Calu3 (cell line): ENCODE results near the gene PTGER2. TPM values are rescaled to one million over a fixed set of nuclear protein-coding genes. Genes with fewer than 3 reads are reported as not detected.

Experiments used
- BruUV-seq: library from RNA; stranded (reverse); fragments of 400-500 nt; replicated peaks from 2 replicates; lab custom pipeline; 2021; lab: Mats Ljungman, UMichigan
- CTCF ChIA-PET: fragments of 300-600 bp; sonication (Branson Sonifier 250); formaldehyde crosslinking; loops from one replicate; lab custom pipeline; 2022; ENCODE audit warnings: antibody characterized with exemption; lab: Charles Lee
- DNase-seq: peaks from one replicate; pipeline ENCODE4 v3.0.0; 2022
- H3K27ac Mint-ChIP-seq: one replicate; pipeline ENCODE4 v1.8.0; 2022; ENCODE audit warnings: mixed read lengths; ENCODE audit not compliant: unreplicated experiment
- H3K27me3 Mint-ChIP-seq: one replicate; pipeline ENCODE4 v1.8.0; 2022; ENCODE audit warnings: mixed read lengths; ENCODE audit not compliant: unreplicated experiment
- H3K36me3 Mint-ChIP-seq: one replicate; pipeline ENCODE4 v1.8.0; 2022; ENCODE audit warnings: mild to moderate bottlenecking, moderate library complexity, mixed read lengths; ENCODE audit not compliant: insufficient read depth, unreplicated experiment
- H3K4me1 Mint-ChIP-seq: one replicate; pipeline ENCODE4 v1.8.0; 2022; ENCODE audit warnings: mild to moderate bottlenecking, low read depth, mixed read lengths; ENCODE audit not compliant: unreplicated experiment
- H3K4me3 Mint-ChIP-seq: one replicate; pipeline ENCODE4 v1.8.0; 2022; ENCODE audit warnings: mild to moderate bottlenecking, low read depth, moderate library complexity, mixed read lengths; ENCODE audit not compliant: unreplicated experiment
- H3K9me3 Mint-ChIP-seq: one replicate; pipeline ENCODE4 v1.8.0; 2022; ENCODE audit warnings: low read depth, mixed read lengths; ENCODE audit not compliant: unreplicated experiment
- CTCF ChIP-seq: fragments of 200-600 bp; IDR thresholded peaks from one replicate; pipeline ENCODE4 v1.8.0; 2022; ENCODE audit warnings: antibody characterized with exemption; ENCODE audit not compliant: unreplicated experiment
- intact Hi-C: fragments of 100-400 bp; cut with micrococcal nuclease; formaldehyde crosslinking; loops from one replicate; pipeline ENCODE4 v1.10.0; 2022; ENCODE audit not compliant: unreplicated experiment
- total RNA-seq: library from RNA; stranded (reverse); gene quantifications from 2 replicates; pipeline ENCODE4 v1.2.3, GENCODE V29; 2022

PTGER2 gene
- total RNA-seq, 1 experiment from 2014 or later, result not detected

- H3K36me3 Mint-ChIP-seq, result no peaks in the 10 kb centered on the region
- CTCF ChIA-PET, result interaction anchor here (0.5 to 0.6 kb wide), 2 partner anchors 22 to 326 kb away, joined by 3 to 6 read pairs; no protein-coding TSS in a partner anchor
- intact Hi-C loops, result no loop called here
- no peaks in the 10 kb centered on the region for H3K27me3 Mint-ChIP-seq
- H3K4me1 Mint-ChIP-seq, result peaks cover 30% of the 10 kb centered on the region
- TF ChIP-seq CTCF, result no peak
- H3K4me3 Mint-ChIP-seq, result no peak overlapping the region
- no peak for DNase-seq
- no peak overlapping the region for H3K27ac Mint-ChIP-seq
- BruUV-seq, result no TSS peak
- no peaks in the 10 kb centered on the region for H3K9me3 Mint-ChIP-seq
These were observed 37.3 kb downstream of the PTGER2 start for GRCh38 chr14:52351233-52352060.

- no peak for TF ChIP-seq CTCF
- intact Hi-C loops, result no loop called here
- no peaks in the 10 kb centered on the region for H3K9me3 Mint-ChIP-seq
- H3K27ac Mint-ChIP-seq, result no peak overlapping the region
- H3K4me1 Mint-ChIP-seq, result peaks cover 30% of the 10 kb centered on the region
- no peak for DNase-seq
- H3K4me3 Mint-ChIP-seq, result no peak overlapping the region
- CTCF ChIA-PET, result interaction anchor here (0.6 kb wide), 1 partner anchor 23 kb away, joined by 3 read pairs; no protein-coding TSS in a partner anchor
- no peaks in the 10 kb centered on the region for H3K27me3 Mint-ChIP-seq
- no peaks in the 10 kb centered on the region for H3K36me3 Mint-ChIP-seq
- BruUV-seq, result no TSS peak
These were observed 38.0 kb downstream of the PTGER2 start for GRCh38 chr14:52352061-52352491.

GRCh38 chr14:52352569-52352968 lies 38.5 kb downstream of the PTGER2 start:
- H3K4me1 Mint-ChIP-seq, result peaks cover 30% of the 10 kb centered on the region
- no peak overlapping the region for H3K4me3 Mint-ChIP-seq
- H3K9me3 Mint-ChIP-seq, result no peaks in the 10 kb centered on the region
- no peaks in the 10 kb centered on the region for H3K27me3 Mint-ChIP-seq
- CTCF ChIA-PET, result no interaction called here
- intact Hi-C loops, result no loop called here
- no TSS peak for BruUV-seq
- H3K27ac Mint-ChIP-seq, result no peak overlapping the region
- H3K36me3 Mint-ChIP-seq, result no peaks in the 10 kb centered on the region
- no peak for TF ChIP-seq CTCF
- DNase-seq, result no peak

- BruUV-seq, result no TSS peak
- H3K27me3 Mint-ChIP-seq, result no peaks in the 10 kb centered on the region
These were observed 40.1 kb downstream of the PTGER2 start for GRCh38 chr14:52354242-52354641.

More at GRCh38 chr14:52354242-52354641, 40.1 kb downstream of the PTGER2 start:
- intact Hi-C loops, result no loop called here
- H3K4me1 Mint-ChIP-seq, result peaks cover 30% of the 10 kb centered on the region
- peak overlapping the region; percentile 16 for H3K27ac Mint-ChIP-seq
- H3K9me3 Mint-ChIP-seq, result no peaks in the 10 kb centered on the region
- H3K36me3 Mint-ChIP-seq, result no peaks in the 10 kb centered on the region
- no peak overlapping the region for H3K4me3 Mint-ChIP-seq
- no peak for DNase-seq
- TF ChIP-seq CTCF, result no peak
- CTCF ChIA-PET, result no interaction called here
